ENCODE results near the gene PNMA1.

Gene PNMA1

DNA sequence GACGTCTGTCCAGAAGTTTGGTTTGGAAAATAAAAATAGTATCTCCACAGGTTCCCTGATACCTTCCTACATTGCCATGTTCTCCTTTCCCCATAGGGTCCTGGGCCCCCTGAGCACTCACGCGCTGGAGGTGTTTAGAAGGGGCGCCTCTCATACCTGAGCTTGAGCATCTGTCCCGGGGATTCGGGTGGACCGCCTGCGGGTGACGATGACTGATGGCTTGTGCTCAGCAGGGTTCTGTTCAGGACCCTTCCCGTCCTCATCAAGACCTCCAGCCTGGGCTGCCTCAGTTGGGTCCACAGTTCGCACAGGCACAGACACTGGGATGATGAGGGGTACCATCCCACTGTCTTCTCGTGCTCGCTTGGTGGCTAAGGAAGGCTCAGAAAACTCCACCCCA is 22.7 kb upstream of the PNMA1 start:
- no peak for DNase-seq (ENCODE audit: low spot score)

GRCh38 chr14:73732006-73732405 is 17.8 kb upstream of the PNMA1 start:
- no peak for DNase-seq (ENCODE audit: low spot score)

DNA sequence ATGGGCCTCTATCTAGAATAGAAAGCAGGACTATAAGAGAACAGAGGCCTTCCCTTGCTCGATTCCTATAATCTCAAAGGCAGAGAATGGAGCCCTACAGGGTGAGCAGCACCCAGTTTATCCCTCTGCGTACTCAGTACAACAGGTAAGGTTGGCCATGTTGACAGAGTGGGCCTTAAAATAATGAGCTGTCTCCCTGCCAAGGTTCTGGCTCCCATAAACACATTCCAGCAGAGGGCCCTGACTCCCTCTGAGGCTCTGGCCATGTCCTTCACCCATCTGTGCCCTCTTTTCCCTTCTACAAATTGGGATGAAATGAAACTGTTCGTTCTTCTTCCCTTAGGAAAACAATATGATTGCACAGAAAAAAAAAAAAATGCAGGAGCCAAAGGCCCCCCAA is 16.9 kb upstream of the PNMA1 start:
- DNase-seq (ENCODE audit: low spot score) = no peak

DNA sequence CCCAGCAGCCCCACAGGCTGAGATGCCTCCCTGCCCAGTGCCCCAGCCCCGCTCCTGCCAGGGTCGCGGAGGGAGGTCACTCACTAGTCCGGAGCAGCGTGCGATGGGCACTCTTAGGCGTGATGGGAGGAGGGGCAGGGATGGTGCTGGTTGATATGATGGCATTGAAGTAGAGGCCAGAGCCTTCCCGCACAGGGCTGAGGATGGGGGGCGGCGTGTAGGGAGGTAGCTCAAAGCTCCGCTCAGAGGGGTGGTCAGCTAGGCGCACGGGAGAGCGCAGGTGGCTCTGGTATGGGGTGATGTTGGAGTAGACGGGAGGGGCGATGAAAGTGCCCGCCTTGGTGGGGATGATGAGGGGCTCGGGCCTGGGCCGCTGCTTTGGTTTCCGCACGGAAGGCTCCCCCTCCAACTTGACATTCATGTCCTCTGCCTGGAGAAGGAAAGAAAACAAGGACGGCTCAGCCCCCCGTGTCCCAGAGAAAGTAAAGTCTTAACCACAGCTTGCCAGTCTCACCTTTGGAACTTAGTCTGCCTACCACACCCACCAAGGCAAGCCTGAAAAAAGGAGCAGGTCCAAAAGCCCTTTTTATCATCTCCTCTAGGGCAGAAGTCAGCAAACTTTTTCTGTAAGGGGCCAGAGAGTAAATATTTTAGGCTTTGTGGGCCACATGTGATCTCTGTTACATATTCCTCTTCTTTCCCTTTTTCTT is 15.5 kb upstream of the PNMA1 start:
- no peak for DNase-seq (ENCODE audit: low spot score)

GRCh38 chr14:73728717-73729330 is 14.6 kb upstream of the PNMA1 start:
- peak; percentile 82 for DNase-seq (ENCODE audit: low spot score)

DNA sequence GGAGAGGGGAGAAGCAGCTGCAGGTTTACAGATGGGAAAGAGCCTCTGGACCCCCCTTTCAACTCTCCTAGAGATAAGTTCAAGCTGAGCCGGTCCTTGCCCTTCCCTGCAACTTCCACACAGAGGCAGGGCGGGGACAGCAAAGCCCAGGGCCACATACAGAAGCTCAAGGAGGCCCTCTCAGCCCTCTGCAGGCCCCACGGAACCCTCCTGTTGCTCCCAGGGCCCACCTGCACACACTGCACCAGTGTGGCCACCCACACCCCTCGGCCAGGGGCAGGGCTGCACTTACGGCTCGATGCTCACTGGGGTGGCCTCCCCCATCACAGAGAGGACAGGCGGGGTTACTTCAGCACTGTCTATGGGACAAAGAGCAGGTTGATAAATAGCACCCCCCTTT is 13.0 kb upstream of the PNMA1 start:
- no peak for DNase-seq (ENCODE audit: low spot score)

- DNase-seq (ENCODE audit: low spot score) = no peak
Observed at GRCh38 chr14:73726025-73726961, 12.1 kb upstream of the PNMA1 start.

GRCh38 chr14:73725116-73726024 is 11.2 kb upstream of the PNMA1 start:
- no peak for DNase-seq (ENCODE audit: low spot score)

DNA sequence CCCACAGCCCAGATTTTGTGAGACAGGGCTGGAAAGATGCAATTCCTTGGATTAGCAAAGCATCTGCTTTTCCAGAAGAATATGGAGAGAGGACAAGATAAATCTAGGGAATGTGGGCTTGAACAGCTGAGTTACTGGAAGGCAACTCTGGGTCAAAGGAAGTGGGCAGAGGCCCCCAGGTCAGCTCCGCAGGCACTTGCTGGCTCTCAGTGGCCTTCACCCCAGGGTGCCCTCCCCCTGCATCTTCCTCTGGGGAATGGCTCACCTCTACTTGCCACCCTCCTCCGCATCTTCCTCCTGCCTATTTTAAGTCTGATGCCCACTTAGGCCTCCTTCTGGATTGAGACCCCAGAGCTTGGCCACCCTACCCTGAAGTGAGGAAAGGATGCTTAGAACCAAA is 10.5 kb upstream of the PNMA1 start:
- DNase-seq (ENCODE audit: low spot score) = no peak

DNA sequence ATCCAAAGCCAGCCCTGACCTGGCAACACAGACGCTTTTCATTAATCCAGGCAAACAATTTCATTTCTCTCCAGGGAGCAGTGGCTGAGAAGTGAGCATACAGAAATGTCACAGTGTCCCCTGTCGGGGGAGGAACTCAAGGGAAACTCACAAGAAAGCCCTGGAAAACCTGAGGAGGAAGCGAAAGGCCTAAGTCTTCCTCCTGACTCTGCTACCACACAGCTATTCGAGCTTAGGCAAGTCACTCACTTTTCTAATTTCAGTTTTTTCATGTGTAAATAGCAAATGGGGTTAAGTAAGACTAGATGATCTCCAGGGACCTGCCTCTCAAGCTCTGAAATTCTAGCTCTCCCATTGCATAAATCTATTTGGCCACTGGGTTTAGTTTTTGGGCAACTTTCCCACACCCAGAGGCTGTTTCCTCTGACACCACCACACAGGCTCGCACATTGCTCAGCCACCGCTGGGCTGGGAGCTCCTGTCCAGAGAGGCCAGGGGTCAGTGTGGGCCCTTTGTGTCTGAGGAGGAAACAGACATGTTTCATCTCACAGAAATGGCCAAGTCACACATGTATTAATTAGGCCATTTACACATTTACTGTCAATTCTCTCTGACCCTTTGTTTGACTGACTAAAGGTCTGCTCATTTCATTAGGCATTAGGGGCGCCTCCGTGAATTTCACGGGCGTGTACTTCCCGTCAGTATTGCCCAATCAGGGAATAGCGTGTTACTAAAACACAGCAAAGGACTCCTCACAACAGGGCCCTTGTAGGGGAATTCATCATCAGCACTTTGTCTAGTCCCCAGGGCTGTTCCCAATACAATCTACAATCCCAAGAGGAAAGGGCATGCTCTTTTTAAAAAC is 9.8 kb upstream of the PNMA1 start:
- DNase-seq (ENCODE audit: low spot score) = no peak

DNA sequence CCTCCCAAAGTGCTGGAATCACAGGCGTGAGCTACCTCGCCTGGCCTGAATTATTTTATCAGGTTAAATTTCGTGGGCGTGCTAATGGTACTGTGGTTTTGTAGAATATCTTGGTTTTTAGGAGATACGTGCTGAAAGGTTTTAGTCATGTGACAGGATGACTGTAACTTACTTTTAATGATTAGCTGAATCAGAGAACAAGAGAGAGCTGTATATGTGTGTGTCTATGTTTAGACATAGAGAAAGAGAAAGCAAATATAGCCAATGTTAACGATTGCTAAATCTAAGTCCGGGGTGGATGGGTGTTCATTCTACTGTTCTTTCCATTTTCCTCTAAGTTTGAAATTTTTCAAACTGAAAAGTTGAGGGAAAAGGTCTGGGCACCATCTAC is 9.2 kb upstream of the PNMA1 start:
- DNase-seq (ENCODE audit: low spot score) = no peak

DNA sequence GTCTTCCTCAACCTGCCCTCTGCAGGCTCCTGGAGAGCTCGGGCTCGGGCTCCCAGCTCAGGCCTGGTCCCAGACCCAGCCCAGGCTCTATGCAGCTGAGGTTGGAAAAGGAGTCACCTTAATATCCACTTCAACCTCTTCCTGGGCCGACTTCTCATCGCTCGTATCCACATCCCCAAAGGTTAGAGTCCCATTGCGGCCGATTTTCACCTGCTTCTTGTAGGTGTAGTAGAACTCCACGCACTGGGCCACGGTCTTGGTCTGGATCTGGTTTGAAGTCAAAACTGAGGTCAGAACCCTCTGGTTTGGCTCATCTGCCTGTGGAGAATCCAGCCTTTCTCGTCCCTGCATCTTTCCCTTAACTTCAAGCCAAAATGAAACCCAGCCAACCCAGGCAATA is 8.4 kb upstream of the PNMA1 start:
- no peak for DNase-seq (ENCODE audit: low spot score)

DNA sequence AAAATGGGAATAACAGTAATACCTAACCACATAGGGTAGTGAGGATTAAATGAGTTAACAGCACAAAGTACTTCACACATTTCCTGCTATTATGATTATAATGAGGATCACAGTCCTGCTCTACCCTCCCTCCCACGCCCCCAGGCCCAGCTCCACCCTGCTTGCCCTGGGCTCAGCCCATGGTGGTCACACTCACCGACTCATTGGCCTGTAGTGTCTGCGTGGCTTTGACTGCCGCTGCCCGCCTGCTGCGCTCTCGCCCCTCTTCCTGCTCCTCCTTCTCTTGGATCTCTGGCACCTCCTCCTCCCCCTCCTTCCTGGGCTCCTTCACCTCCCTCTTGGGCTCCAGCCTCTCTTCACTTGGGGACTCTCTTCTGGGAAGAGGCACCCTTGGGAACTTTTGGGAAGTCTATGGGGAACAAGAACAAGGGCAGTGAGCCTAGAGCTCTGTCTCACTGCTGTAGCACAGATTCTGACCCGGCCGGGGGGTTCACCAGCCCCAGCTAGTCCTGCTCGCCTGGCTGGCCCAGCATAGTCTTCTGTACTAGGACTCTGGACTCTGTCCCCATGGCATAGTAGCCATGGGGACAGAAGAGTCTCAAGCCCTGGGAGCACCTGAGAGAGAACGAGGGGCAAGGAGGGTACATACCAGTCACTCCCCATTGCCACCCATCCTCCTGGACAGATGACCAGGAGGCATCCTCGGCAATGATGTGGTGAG is 7.1 kb upstream of the PNMA1 start:
- no peak for DNase-seq (ENCODE audit: low spot score)

- no peak for DNase-seq (ENCODE audit: low spot score)
Observed at GRCh38 chr14:73720636-73721035, 6.5 kb upstream of the PNMA1 start.

GRCh38 chr14:73719791-73720190 is 5.6 kb upstream of the PNMA1 start:
- DNase-seq (ENCODE audit: low spot score) = no peak

- DNase-seq (ENCODE audit: low spot score) = no peak
Observed at GRCh38 chr14:73719361-73719760, 5.2 kb upstream of the PNMA1 start.

- DNase-seq (ENCODE audit: low spot score) = no peak
Observed at GRCh38 chr14:73718418-73719251, 4.5 kb upstream of the PNMA1 start.

DNA sequence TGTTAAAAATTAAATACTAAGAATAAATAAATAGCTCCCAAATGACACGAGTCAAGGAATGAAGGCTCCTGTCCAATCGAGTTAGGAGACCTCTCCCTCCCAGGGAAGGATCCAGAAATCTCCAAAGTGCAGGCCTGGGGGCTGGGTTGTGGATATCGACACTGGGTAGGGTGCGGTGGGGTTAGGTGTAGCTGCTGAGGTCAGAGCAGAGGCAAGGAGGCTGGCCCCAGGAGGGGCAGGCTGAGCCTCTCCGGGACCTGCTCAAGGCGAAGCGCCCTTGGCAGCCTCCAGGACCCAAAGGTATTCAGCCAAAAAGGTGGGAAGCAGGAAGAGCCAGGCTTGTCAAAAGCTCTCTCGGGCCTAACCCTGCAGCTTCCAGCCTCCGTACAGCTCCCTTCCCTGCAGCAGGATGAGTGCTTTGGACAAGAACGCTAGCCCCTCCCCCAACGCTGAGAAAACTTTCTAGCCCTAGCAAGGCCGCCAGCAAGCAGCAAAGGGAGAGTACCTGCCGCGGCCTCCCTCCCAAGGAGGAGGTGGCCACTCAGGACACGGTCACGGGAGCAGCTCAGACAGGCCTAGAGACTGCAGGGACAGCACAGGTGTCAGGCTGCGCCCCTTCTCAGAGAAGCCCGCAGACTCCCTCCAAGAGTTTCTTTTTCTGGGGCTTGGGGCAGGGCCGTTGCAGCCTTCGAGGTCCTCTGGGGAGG is 3.7 kb upstream of the PNMA1 start:
- DNase-seq (ENCODE audit: low spot score) = no peak

DNA sequence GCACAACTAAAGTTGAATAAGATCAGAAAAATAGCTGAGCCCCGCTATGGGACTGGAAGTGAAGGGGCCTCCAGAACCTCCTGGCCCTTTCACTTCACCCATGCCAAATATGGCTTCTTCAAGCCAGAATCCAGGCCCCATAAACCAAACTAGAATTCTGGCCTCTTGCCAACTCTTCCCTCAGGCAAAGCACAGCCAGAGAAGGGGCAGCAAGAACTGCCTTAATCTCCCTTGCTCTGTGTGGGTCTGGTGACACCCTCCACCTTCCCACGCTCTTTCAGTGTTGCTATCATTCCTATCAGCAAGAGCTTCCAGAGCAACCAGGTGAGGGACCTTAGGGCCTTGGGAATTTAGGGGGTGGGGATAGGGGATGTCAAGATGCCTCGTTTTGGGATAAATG is 3.1 kb upstream of the PNMA1 start:
- DNase-seq (ENCODE audit: low spot score) = no peak
